IMR-90 (cell line): ENCODE data around the gene ZFPM1. TPM values are rescaled to one million over a fixed set of nuclear protein-coding genes. Genes with fewer than 3 reads are reported as not detected.

Experiments
- ATAC-seq: fragments of 200-7000 bp; cut with Tn5 transposase; 2 replicates; pipeline ENCODE4 v1.9.1; 2020; ENCODE audit warnings: low read depth, mild to moderate bottlenecking, moderate library complexity
- BruUV-seq: library from RNA; stranded (reverse); fragments of 400-500 nt; replicated peaks from 2 replicates; lab custom pipeline; 2021; lab: Mats Ljungman, UMichigan
- CTCF ChIA-PET: fragments of 300-600 bp; formaldehyde crosslinking; extraction: SDS; loops from one replicate; lab custom pipeline; 2021; ENCODE audit warnings: antibody characterized with exemption; lab: Yijun Ruan, JAX
- POLR2A ChIA-PET: fragments of 300-600 bp; sonication (Branson Sonifier 250); formaldehyde crosslinking; loops from one replicate; lab custom pipeline; 2022; ENCODE audit warnings: antibody characterized with exemption; ENCODE audit not compliant: unreplicated experiment; lab: Charles Lee
- DNase-seq: peaks from one replicate; pipeline ENCODE4 v3.0.0; 2013
- H2AFZ ChIP-seq: replicated peaks from 2 replicates; pipeline ENCODE3; 2013; ENCODE audit warnings: low read length, mild to moderate bottlenecking; ENCODE audit not compliant: poor library complexity
- H2AK5ac ChIP-seq: 2 replicates; pipeline ENCODE4 v1.6.1; 2013; ENCODE audit warnings: low read depth, low read length, inconsistent platforms
- H2AK9ac ChIP-seq: replicated peaks from 2 replicates; pipeline ENCODE3; 2013; ENCODE audit warnings: mild to moderate bottlenecking, low read depth, low read length, moderate library complexity; ENCODE audit not compliant: poor library complexity
- H2BK120ac ChIP-seq: 2 replicates; pipeline ENCODE4 v1.6.1; 2013; ENCODE audit warnings: low read depth, low read length, inconsistent platforms
- H2BK15ac ChIP-seq: 3 replicates; pipeline ENCODE4 v1.6.1; 2013; ENCODE audit warnings: low read depth, low read length, inconsistent platforms
- H2BK20ac ChIP-seq: 2 replicates; pipeline ENCODE4 v1.6.1; 2013; ENCODE audit warnings: low read depth, mild to moderate bottlenecking, inconsistent platforms, low read length, moderate library complexity
- H2BK5ac ChIP-seq: 2 replicates; pipeline ENCODE4 v1.6.1; 2013; ENCODE audit warnings: mild to moderate bottlenecking, low read depth, low read length, inconsistent platforms; ENCODE audit not compliant: poor library complexity, severe bottlenecking
- H3K14ac ChIP-seq: replicated peaks from 2 replicates; pipeline ENCODE4 v1.6.1; 2013; ENCODE audit warnings: low read depth, low read length, inconsistent platforms
- H3K18ac ChIP-seq: 2 replicates; pipeline ENCODE4 v1.6.1; 2013; ENCODE audit warnings: low read depth, low read length, control low read depth
- H3K23ac ChIP-seq: 2 replicates; pipeline ENCODE4 v1.6.1; 2013; ENCODE audit warnings: low read depth, low read length, inconsistent platforms
- H3K27ac ChIP-seq: 2 replicates; pipeline ENCODE4 v1.5.1; 2013; ENCODE audit warnings: mild to moderate bottlenecking, control low read depth, low read length; ENCODE audit not compliant: insufficient read depth
- H3K27me3 ChIP-seq: 2 replicates; pipeline ENCODE4 v1.6.1; 2013; ENCODE audit warnings: low read length; ENCODE audit not compliant: control insufficient read depth, insufficient read depth
- H3K36me3 ChIP-seq: 2 replicates; pipeline ENCODE4 v1.6.1; 2013; ENCODE audit warnings: low read length, mixed read lengths; ENCODE audit not compliant: control insufficient read depth, insufficient read depth
- H3K4ac ChIP-seq: 2 replicates; pipeline ENCODE4 v1.6.1; 2013; ENCODE audit warnings: low read depth, low read length, inconsistent platforms
- H3K4me1 ChIP-seq: 2 replicates; pipeline ENCODE4 v1.6.1; 2013; ENCODE audit warnings: low read length, mixed read lengths; ENCODE audit not compliant: control insufficient read depth, insufficient read depth
- H3K4me2 ChIP-seq: 2 replicates; pipeline ENCODE4 v1.6.1; 2013; ENCODE audit warnings: low read depth, mild to moderate bottlenecking, control low read depth, low read length, moderate library complexity
- H3K4me3 ChIP-seq: 2 replicates; pipeline ENCODE4 v1.5.1; 2013; ENCODE audit warnings: low read depth, mild to moderate bottlenecking, control low read depth, low read length, moderate library complexity; ENCODE audit not compliant: insufficient read depth
- H3K56ac ChIP-seq: 2 replicates; pipeline ENCODE4 v1.6.1; 2013; ENCODE audit warnings: low read length, inconsistent platforms; ENCODE audit not compliant: insufficient read depth; ENCODE audit errors: extremely low read depth
- H3K79me1 ChIP-seq, 2 experiments: 2 replicates each; pipeline ENCODE4 v1.6.1; 2013; ENCODE audit warnings: low read length in 2 of 2, inconsistent platforms in 1 of 2, low read depth in 1 of 2
- H3K9ac ChIP-seq: 2 replicates; pipeline ENCODE4 v1.6.1; 2013; ENCODE audit warnings: low read depth, low read length, control low read depth
- H3K9me1 ChIP-seq: 2 replicates; pipeline ENCODE4 v1.6.1; 2013; ENCODE audit warnings: low read length, inconsistent platforms; ENCODE audit not compliant: insufficient read depth
- H3K9me3 ChIP-seq: 2 replicates; pipeline ENCODE4 v1.6.1; 2013; ENCODE audit warnings: low read length; ENCODE audit not compliant: control insufficient read depth, insufficient read depth
- H4K20me1 ChIP-seq: 2 replicates; pipeline ENCODE4 v1.6.1; 2013; ENCODE audit warnings: low read length, inconsistent platforms; ENCODE audit not compliant: insufficient read depth
- H4K5ac ChIP-seq: 2 replicates; pipeline ENCODE4 v1.6.1; 2013; ENCODE audit warnings: mild to moderate bottlenecking, low read depth, low read length, control low read depth
- H4K8ac ChIP-seq, 2 experiments: 2 replicates each; pipeline ENCODE4 v1.6.1; 2013; ENCODE audit warnings: low read depth in 2 of 2, low read length in 2 of 2, control low read depth in 1 of 2, inconsistent platforms in 1 of 2
- H4K91ac ChIP-seq: 2 replicates; pipeline ENCODE4 v1.6.1; 2013; ENCODE audit warnings: low read depth, low read length, inconsistent platforms; ENCODE audit not compliant: insufficient read depth
- BHLHE40 ChIP-seq: fragments of 150-350 bp; IDR thresholded peaks from 2 replicates; pipeline ENCODE4 v1.6.1; 2016; ENCODE audit warnings: mild to moderate bottlenecking, low read depth, low read length
- CEBPB ChIP-seq: IDR thresholded peaks from 2 replicates; pipeline ENCODE4 v1.6.1; 2012; ENCODE audit warnings: low read depth, low read length, improper control_type of control experiment
- FOS ChIP-seq: fragments of 150-350 bp; IDR thresholded peaks from 2 replicates; pipeline ENCODE4 v1.6.1; 2016; ENCODE audit warnings: low read depth, low read length
- NFE2L2 ChIP-seq: fragments of 150-350 bp; IDR thresholded peaks from 2 replicates; pipeline ENCODE4 v1.6.1; 2016; ENCODE audit warnings: low read depth, mild to moderate bottlenecking, low read length
- POLR2A ChIP-seq: IDR thresholded peaks from 2 replicates; pipeline ENCODE4 v1.6.1; 2012; ENCODE audit warnings: mild to moderate bottlenecking, low read depth, low read length
- SMC3 ChIP-seq: fragments of 150-350 bp; IDR thresholded peaks from 2 replicates; pipeline ENCODE4 v1.6.1; 2016; ENCODE audit warnings: low read depth, mild to moderate bottlenecking, antibody characterized with exemption, low read length, moderate library complexity
- WGBS, 2 experiments: methylation state at CpG; one replicate each; pipeline versions ENCODE4 v1.1.5 to v1.1.7; 2013; ENCODE audit warnings: missing lambda C conversion rate in 2 of 2; ENCODE audit not compliant: insufficient read length in 1 of 2; ENCODE audit errors: extremely low coverage in 2 of 2; 5-methylcytosine and 5-hydroxymethylcytosine counted together
- dilution Hi-C: fragments of 300-500 bp; cut with HindIII; formaldehyde crosslinking; loops from one replicate; pipeline ENCODE4 v1.14.3; 2018; ENCODE audit warnings: low sequenced_read_pairs; ENCODE audit not compliant: unreplicated experiment
- in situ Hi-C: fragments of 300-500 bp; cut with MboI; formaldehyde crosslinking; loops from 3 replicates; pipeline ENCODE4 v1.14.3; 2019; ENCODE audit warnings: low sequenced_read_pairs, inconsistent platforms, mixed read lengths
- intact Hi-C: fragments of 100-400 bp; cut with micrococcal nuclease; formaldehyde crosslinking; loops from 2 replicates; pipeline ENCODE4 v1.10.0; 2022
- polyA plus RNA-seq, 3 experiments: library from polyadenylated mRNA; depleted of rRNA; stranded (reverse); fragments of >200 nt; gene quantifications; 2 replicates each; pipeline ENCODE4 v1.2.3, GENCODE V29; 2012; ENCODE audit warnings: low replicate concordance in 1 of 3
- total RNA-seq: library from RNA; depleted of rRNA; stranded (reverse); fragments of >200 nt; gene quantifications from 2 replicates; pipeline ENCODE4 v1.2.3, GENCODE V29; 2012
- TF ChIP-seq, protein P1 (sequence below): conservative IDR thresholded peaks from 2 replicates; pipeline ENCODE4 v1.5.1; 2012; ENCODE audit warnings: mild to moderate bottlenecking, low read depth, low read length, improper control_type of control experiment
- TF ChIP-seq, protein P2 (sequence below): fragments of 150-350 bp; IDR thresholded peaks from 2 replicates; pipeline ENCODE4 v1.6.1; 2016; ENCODE audit warnings: low read depth, mild to moderate bottlenecking, low read length, moderate library complexity, borderline replicate concordance

Gene ZFPM1
- total and polyA plus RNA-seq, 2 of the 4 experiments (the other 2 are of a cell fraction) = 0.36 to 1.1 TPM

DNA sequence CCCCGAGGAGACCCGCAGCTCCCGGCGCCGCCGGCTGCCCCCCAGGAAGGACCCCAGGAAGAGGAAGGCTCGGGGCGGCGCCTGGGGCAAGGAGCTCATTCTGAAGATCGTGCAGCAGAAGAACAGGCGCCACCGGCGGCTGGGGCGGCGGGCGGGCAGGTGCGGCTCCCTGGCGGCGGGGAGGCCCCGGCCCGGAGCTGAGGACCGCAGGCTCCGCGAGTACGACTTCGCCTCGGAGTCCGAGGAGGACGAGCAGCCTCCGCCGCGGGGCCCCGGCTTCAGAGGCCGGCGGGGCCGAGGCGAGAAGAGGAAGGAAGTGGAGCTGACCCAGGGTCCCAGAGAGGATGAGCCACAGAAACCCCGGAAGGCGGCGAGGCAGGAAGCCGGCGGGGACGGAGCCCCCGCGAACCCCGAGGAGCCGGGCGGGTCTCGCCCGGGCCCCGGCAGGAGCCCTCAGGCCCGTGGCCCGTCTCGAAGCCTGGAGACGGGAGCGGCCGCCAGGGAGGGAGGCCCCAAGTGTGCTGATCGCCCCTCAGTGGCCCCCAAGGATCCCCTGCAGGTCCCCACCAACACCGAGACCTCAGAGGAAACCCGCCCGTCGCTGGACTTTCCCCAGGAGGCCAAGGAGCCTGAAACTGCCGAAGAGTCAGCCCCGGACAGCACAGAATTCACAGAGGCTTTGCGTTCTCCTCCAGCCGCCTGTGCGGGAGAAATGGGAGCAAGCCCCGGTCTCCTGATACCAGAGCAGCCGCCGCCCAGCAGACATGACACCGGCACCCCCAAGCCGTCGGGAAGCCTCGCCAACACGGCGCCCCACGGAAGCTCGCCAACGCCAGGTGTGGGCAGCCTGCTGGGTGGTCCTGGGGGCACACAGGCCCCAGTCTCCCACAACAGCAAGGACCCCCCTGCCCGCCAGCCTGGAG, 22.3 kb upstream of the ZFPM1 start:
- Histone ChIP-seq H3K14ac (no peak overlapping the region), H3K9me3 (no peaks in the 10 kb centered on the region), H3K9me1 (no peaks in the 10 kb centered on the region), H3K23ac (no peak overlapping the region), H3K27me3 (no peaks in the 10 kb centered on the region), H2AFZ (no peak overlapping the region), H2BK5ac (no peak overlapping the region), H3K79me1 (peaks cover 0 to 39% of the 10 kb centered on the region in 2 experiments; a peak in 3 of 4 replicates), H2AK5ac (no peak overlapping the region), H3K4me3 (no peak overlapping the region), H2AK9ac (no peak overlapping the region), H2BK120ac (no peak overlapping the region), H3K36me3 (peaks cover 73% of the 10 kb centered on the region), H3K4me1 (no peaks in the 10 kb centered on the region), H3K4me2 (no peak overlapping the region), H3K18ac (no peak overlapping the region), H3K27ac (no peak overlapping the region), H4K8ac (no peak overlapping the region), H3K56ac (no peak overlapping the region), H4K20me1 (peaks cover 28% of the 10 kb centered on the region; the same call in 1 of the 2 replicates), H2BK20ac (no peak overlapping the region), H3K4ac (no peak overlapping the region), H4K91ac (no peak overlapping the region), H4K5ac (no peak overlapping the region), H3K9ac (no peak overlapping the region), H2BK15ac (no peak overlapping the region)
- ChIA-PET POLR2A (no interaction called here), CTCF (no interaction called here)
- dilution Hi-C loops (no loop called here), in situ Hi-C loops (no loop called here), intact Hi-C loops (no loop called here)
- DNase-seq = no peak
- 87% methylated on average over 28 of the region's 80 CpGs; no CpG with 5 or more reads in 1 of the 2 experiments for WGBS, 2 experiments
- TF ChIP-seq NFE2L2 (no peak), CEBPB (no peak), POLR2A (no peak), FOS (no peak), BHLHE40 (no peak), SMC3 (no peak)
- TF ChIP-seq, protein P1, sequence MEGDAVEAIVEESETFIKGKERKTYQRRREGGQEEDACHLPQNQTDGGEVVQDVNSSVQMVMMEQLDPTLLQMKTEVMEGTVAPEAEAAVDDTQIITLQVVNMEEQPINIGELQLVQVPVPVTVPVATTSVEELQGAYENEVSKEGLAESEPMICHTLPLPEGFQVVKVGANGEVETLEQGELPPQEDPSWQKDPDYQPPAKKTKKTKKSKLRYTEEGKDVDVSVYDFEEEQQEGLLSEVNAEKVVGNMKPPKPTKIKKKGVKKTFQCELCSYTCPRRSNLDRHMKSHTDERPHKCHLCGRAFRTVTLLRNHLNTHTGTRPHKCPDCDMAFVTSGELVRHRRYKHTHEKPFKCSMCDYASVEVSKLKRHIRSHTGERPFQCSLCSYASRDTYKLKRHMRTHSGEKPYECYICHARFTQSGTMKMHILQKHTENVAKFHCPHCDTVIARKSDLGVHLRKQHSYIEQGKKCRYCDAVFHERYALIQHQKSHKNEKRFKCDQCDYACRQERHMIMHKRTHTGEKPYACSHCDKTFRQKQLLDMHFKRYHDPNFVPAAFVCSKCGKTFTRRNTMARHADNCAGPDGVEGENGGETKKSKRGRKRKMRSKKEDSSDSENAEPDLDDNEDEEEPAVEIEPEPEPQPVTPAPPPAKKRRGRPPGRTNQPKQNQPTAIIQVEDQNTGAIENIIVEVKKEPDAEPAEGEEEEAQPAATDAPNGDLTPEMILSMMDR = no peak
- TF ChIP-seq, protein P2, sequence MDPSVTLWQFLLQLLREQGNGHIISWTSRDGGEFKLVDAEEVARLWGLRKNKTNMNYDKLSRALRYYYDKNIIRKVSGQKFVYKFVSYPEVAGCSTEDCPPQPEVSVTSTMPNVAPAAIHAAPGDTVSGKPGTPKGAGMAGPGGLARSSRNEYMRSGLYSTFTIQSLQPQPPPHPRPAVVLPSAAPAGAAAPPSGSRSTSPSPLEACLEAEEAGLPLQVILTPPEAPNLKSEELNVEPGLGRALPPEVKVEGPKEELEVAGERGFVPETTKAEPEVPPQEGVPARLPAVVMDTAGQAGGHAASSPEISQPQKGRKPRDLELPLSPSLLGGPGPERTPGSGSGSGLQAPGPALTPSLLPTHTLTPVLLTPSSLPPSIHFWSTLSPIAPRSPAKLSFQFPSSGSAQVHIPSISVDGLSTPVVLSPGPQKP = no peak
- BruUV-seq = no TSS peak
- ATAC-seq = no peak
